Measurements from ENCODE around the gene VPS26B. TPM values are rescaled to one million over a fixed set of nuclear protein-coding genes. Genes with fewer than 3 reads are reported as not detected.
"Not testable (repeated sequence)": the region's sequence is repeated elsewhere in the genome, so short reads cannot be mapped to it uniquely, and the experiment has no call there.

VPS26B gene
- total RNA-seq, 2 donors from 2014 or later = 36.6 to 40.7 TPM

DNA sequence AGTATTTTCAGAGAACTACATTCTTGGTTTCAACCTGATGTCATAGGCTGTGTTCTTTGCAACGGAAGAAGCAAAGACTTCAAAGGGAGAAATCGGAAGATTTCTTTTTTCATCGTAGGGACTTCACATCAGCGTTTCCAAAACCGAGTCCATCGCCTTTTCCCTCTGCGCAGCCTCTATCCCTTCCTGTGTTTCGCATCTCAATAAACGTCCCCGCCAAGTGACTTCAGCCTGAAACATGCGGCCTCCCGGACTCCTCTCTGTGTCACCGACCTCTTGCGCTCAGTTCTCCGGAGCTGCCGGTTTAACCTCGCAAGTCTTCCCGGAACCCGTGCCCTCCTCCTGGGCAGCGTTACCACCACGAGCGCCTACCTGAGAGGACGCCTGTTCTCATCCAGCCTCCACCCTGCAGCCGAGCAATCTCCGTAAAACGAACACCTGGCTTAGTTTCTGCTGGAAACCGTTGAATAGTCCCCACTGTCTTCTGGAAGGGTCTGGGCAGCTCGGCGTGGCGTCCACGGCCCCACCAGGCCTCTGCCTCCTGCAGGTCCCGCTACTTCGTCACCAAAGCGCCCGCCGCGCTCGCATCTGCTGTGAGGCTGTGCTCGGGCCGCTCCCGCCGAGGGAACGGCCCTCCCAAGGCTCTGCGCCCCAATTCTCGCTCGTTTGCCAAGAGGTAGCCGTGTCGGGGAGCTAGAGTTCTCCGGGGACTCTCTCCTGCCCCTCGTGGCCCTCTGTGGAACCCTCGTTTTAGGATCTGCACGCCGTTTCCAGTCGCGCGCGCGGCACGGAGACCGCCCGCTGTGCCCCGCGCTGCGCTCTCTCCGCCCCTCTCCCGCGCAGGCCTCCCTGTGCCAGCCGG, 51.3 kb downstream of the VPS26B start, which contains the start of gene GLB1L3:
Gene GLB1L3, plus strand, starts transcription at position 846 of the 862 bp plus-strand sequence. CDS start 362 bp downstream, outside the sequence.
- peaks cover 21% of the 10 kb centered on the region for H3K4me1 Mint-ChIP-seq
- peak within 1 kb of the TSS; percentile 93 for H3K27ac Mint-ChIP-seq
- H3K4me3 Mint-ChIP-seq = peak within 1 kb of the TSS; percentile 97
- no peaks in the 10 kb centered on the region for H3K27me3 Mint-ChIP-seq
- H3K36me3 Mint-ChIP-seq (ENCODE audit: low read depth) = no peaks in the 10 kb centered on the region
- ATAC-seq (replicated peaks) = peak; percentile 79
- no peaks in the 10 kb centered on the region for H3K9me3 Mint-ChIP-seq

DNA sequence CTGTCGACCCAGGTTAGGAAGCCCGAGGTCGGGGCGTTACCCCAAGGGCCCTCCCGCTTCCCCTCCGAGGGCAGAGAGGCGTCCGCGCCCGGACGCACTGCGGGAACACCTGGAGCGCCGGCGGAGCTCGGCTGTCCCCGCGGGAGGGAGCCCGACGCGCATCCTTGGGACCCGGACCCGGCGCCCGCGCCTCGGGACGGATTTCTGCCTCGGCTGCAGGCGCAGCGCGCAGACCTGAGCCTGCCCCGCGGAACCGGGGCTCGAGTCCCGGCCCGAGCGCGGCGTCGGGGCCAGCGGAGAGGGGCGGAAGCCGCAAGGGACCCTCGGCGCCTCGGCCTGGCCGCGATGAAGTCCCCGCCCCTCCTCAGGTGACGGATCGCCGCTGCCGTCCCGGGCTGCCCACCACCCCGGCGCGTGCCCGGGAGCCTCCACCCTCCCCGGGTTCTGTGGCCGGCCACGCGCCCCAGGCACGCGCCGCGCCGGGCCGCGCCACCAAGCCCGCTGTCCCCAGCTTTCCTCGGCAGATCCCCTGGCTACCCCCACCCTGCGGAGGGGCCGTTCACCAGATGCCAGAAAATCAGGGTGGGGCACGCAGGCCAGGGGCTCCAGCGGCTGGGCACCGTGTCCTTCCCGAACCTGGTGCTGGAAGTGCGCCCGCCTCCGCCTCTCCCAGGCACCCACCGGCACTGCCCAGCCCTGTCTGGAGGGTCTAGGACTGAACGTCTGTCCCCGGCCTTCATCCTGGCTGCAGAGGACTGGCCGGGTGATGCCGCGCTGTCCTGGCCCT, 52.1 kb downstream of the VPS26B start:
- Mint-ChIP-seq H3K36me3 (ENCODE audit: low read depth) (no peaks in the 10 kb centered on the region), H3K4me1 (peaks cover 15% of the 10 kb centered on the region), H3K27ac (peak overlapping the region; percentile 93), H3K4me3 (peak overlapping the region; percentile 97), H3K9me3 (no peaks in the 10 kb centered on the region), H3K27me3 (no peaks in the 10 kb centered on the region)
- peak; percentile 31 for ATAC-seq (replicated peaks)

DNA sequence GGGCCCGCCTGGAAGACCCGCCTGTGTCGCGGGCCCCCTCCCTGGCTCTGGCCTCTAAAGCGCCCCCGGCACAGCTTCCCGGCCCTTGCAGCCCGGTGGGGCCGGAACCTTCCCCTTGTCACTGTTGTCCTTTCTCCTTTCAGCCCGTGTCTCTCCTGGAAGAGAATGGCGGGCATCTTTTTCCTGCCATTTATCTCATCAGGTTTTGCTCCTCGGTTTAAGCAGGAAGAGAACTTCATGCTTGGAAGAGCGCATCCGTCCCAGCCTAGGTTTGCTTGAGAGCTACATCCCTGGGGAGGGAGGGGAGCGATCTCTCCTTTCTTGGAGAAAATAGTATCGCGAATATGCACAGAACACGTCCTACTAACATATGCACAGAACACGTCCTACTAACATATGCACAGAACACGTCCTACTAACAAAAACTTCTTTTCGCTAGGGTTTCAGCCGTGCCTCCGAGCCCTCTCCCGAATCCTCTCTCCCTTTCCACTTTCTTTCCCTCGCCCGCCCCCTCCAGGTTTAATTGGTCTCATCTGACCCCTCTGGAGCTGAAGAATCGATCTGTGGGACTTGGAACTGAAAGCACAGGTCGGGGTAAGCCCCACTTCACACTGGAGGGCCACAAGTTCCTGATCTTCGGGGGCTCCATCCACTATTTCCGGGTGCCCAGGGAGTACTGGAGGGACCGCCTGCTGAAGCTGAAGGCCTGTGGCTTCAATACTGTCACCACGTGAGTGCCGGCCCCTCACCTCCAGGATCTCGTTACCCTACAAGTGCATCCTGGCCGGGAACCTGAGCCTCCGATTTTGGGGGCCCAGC, 52.9 kb downstream of the VPS26B start:
- H3K4me3 Mint-ChIP-seq = peak overlapping the region; percentile 85

DNA sequence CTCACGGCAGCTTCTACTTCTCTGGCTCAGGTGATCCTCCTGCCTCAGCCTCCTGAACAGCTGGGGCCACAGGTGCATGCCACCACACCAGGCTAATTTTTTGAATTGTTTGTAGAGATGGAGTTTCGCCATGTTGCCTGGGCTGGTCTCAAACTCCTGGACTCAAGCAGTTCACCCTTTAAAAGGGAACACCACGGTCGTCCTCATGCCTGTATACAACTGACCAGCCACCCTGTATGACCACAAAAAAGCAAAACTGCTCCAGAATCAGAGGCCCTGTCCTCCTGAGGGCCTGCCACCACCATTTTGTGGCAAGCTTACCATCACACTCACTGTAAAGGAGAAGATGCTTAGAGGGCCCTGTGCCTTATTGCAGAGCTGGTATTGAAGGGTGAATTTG, 53.9 kb downstream of the VPS26B start:
- no peak for ATAC-seq (replicated peaks)
- Mint-ChIP-seq H3K27me3 (no peaks in the 10 kb centered on the region), H3K9me3 (no peaks in the 10 kb centered on the region), H3K27ac (no peak overlapping the region), H3K4me3 (no peak overlapping the region), H3K4me1 (peaks cover 14% of the 10 kb centered on the region), H3K36me3 (ENCODE audit: low read depth) (no peaks in the 10 kb centered on the region)

More for the DNA sequence above, 52.9 kb downstream of the VPS26B start:
- Mint-ChIP-seq H3K27me3 (no peaks in the 10 kb centered on the region), H3K36me3 (ENCODE audit: low read depth) (no peaks in the 10 kb centered on the region), H3K27ac (peak overlapping the region; percentile 83), H3K9me3 (no peaks in the 10 kb centered on the region), H3K4me1 (peaks cover 14% of the 10 kb centered on the region)
- ATAC-seq (replicated peaks) = no peak

DNA sequence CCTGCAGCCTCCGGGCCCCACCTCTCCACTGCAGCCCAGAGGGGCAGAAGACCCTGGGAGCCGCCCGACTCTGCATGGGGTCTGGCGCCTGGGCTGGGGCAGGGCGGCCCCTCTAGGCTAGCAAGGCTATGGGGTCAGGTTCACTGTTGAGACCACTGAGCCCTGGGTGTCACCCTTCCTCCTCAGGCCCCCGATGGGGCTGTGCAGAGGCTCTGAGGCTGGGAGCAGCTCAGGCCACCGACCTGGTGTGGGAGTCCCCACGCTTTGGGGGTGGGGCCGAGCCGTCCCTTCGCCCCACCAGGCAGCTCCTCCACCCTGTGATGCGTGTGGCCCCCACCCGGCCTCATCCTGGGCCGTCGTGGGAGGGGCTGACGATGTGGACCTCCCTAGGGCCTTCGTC, 57.2 kb downstream of the VPS26B start:
- H3K4me1 Mint-ChIP-seq; ATAC-seq (replicated peaks); H3K27ac Mint-ChIP-seq: not testable (repeated sequence)

DNA sequence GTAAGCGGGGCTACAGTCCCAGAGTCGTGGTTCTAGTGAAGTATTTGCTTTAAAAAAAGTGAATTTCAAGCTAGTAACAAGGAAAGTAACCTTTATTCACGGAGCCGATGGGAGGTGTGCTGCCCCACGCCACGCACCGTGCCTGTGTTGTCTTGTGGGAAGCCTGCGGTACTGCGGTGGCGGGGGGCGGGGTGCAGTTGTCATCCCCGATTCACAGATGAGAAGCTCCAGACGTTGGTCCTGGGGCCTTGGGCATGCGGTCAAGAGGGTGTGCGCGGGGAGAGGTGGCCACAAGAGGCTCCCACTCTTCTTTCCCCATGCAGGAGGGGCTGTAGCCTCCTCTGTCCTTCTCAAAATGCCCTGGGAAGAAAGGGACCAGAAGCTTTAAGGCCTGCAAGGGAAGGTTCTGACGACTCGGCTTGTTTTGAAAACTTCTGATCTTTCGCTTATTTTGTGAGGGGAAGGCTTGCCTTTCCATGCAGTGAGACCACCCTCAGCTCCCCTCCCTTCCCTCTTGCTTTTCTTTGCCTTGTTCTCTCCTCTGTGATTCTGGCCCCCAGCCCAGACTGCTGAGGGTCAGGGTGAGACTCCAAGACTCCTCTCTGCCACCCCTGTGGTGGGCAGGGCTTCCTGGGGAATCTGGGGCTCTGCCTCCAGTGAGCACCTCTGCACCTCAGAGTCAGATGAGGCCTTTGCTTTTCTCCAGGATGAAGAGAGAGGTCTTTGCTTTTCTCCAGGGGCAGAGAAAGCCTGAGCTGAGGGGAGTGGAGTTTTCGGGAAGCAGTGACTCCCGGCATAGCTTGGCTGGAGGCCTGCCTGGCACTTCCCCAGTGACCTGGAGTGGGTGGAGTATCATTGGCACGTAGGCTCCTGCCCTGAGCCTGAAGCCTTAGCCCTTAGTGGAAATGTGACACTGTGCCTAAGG, 57.9 kb downstream of the VPS26B start:
- H3K9me3 Mint-ChIP-seq = no peaks in the 10 kb centered on the region
- no peak overlapping the region for H3K4me3 Mint-ChIP-seq
- peaks cover under 1% of the 10 kb centered on the region for H3K4me1 Mint-ChIP-seq
- H3K27ac Mint-ChIP-seq = no peak overlapping the region
- no peak for ATAC-seq (replicated peaks)
- H3K27me3 Mint-ChIP-seq = no peaks in the 10 kb centered on the region
- H3K36me3 Mint-ChIP-seq (ENCODE audit: low read depth) = no peaks in the 10 kb centered on the region

More for the DNA sequence above, 57.2 kb downstream of the VPS26B start:
- H3K36me3 Mint-ChIP-seq (ENCODE audit: low read depth); H3K27me3 Mint-ChIP-seq; H3K4me3 Mint-ChIP-seq; H3K9me3 Mint-ChIP-seq: not testable (repeated sequence)

DNA sequence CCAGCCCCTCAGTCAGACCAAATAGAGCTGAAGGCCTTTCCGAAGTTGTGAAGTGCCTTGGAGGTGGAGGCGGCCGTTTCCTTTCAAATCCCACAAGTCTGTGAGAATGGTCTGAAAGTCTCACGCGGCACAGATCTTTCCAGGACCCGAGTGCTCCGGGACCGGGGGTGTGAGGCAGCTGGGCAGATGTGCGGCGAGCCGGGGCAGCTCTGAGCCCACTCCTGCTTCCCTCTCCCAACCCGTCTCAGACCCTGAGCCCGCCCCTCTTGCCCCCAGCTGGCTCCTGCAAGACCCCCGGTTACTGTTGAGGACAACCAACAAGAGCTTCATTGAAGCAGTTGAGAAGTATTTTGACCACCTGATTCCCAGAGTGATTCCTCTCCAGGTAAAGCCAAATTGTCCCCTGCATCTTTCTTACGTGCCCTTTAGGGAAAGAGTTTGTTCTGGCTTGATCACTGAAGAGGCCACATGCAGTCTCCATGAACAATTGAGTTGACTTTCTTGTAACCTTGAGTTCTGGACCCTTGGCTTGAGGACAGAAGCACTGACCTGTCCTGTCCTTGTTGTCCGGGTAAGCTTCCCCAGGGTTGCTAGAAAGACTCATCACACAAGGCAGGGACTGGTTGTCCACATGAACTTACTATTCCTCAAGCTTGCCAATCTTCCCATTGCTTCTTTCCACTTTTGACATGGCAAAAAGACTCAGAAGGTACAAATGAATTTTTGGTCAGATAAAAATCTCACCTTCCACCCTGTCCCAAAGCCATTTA, 59.2 kb downstream of the VPS26B start:
- H3K27ac Mint-ChIP-seq = no peak overlapping the region
- no peaks in the 10 kb centered on the region for H3K36me3 Mint-ChIP-seq (ENCODE audit: low read depth)
- H3K4me3 Mint-ChIP-seq = no peak overlapping the region
- ATAC-seq (replicated peaks) = no peak
- no peaks in the 10 kb centered on the region for H3K27me3 Mint-ChIP-seq
- no peaks in the 10 kb centered on the region for H3K9me3 Mint-ChIP-seq
- H3K4me1 Mint-ChIP-seq = no peaks in the 10 kb centered on the region

DNA sequence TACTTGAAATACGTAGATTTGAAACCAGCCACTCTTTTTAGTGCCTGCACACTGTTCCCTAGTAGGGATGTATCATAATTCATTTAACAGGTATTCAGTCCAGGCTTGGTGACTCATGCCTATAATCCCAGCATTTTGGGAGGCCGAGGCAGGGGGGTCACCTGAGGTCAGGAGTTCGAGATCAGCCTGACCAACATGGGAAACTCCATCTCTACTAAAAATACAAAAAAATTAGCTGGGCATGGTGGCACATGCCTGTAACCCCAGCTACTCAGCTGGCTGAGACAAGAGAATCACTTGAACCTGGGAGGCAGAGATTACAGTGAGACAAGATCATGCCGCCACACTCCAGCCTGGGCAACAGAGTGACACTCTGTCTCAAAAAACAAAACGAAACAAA, 59.9 kb downstream of the VPS26B start:
- not testable (repeated sequence) for H3K27ac Mint-ChIP-seq; ATAC-seq (replicated peaks); H3K36me3 Mint-ChIP-seq (ENCODE audit: low read depth); H3K9me3 Mint-ChIP-seq; H3K4me3 Mint-ChIP-seq; H3K4me1 Mint-ChIP-seq; H3K27me3 Mint-ChIP-seq

DNA sequence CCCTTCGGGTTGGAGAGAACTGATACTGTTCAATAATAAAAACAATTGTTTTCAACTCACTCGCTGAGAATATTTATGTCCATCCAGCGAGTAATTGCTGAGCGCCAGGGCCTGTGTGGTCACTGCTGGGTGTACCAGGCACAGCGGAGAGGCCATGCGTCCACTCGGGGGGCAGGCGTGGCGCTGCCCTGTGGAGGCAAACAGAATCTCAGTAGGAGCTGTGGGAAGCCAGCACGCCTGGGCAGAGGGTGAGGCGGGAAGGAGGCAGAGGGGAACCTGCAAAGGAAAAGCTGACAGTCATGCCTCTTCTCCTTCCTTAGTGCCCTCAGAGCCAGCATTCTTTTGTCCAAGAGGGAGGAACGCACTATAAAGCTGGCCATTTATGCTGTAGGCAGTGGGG, 63.1 kb downstream of the VPS26B start:
- H3K4me3 Mint-ChIP-seq = no peak overlapping the region
- no peak for ATAC-seq (replicated peaks)
- H3K9me3 Mint-ChIP-seq = no peaks in the 10 kb centered on the region
- no peaks in the 10 kb centered on the region for H3K4me1 Mint-ChIP-seq
- no peaks in the 10 kb centered on the region for H3K36me3 Mint-ChIP-seq (ENCODE audit: low read depth)
- no peak overlapping the region for H3K27ac Mint-ChIP-seq
- H3K27me3 Mint-ChIP-seq = no peaks in the 10 kb centered on the region

DNA sequence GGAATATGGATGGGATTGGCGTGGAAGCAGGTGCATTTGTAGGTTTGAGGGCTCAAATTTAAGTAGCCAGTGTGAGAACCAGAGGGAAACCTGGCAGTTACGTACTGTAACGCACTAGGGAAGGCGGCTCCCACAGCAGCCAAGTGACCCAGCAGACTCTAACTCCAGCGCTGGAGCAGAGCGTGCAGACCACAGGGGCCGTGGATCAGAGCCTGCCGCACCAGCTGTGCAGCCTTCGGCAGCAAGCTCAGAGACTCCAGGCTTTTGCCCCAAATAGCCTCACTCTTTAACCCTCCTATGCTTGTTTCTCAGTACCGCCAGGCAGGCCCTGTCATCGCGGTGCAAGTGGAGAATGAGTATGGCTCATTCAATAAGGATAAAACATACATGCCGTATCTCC, 64.0 kb downstream of the VPS26B start:
- H3K4me3 Mint-ChIP-seq = no peak overlapping the region
- no peaks in the 10 kb centered on the region for H3K9me3 Mint-ChIP-seq
- no peaks in the 10 kb centered on the region for H3K4me1 Mint-ChIP-seq
- H3K27me3 Mint-ChIP-seq = no peaks in the 10 kb centered on the region
- H3K27ac Mint-ChIP-seq = no peak overlapping the region
- ATAC-seq (replicated peaks) = no peak
- no peaks in the 10 kb centered on the region for H3K36me3 Mint-ChIP-seq (ENCODE audit: low read depth)

DNA sequence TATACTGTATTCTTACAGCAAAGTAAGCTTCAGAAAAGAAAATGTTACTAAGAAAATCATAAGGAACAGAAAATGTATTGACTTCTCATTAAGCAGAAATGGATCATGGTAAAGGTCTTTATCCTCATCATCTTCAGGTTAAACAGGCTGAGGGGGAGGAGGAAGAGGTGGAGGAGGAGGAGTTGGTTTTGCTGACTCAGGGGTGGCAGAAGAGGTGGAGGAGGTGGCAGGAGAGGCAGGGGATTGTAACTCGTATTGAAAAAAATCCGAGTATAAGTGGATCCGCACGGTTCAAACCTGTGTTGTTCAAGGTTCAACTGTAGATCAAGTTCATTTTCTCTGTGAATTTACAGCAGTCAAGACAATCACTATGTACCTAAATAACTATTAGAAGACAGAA, 64.7 kb downstream of the VPS26B start:
- Mint-ChIP-seq H3K27me3 (no peaks in the 10 kb centered on the region), H3K4me3 (no peak overlapping the region), H3K4me1 (no peaks in the 10 kb centered on the region), H3K36me3 (ENCODE audit: low read depth) (no peaks in the 10 kb centered on the region), H3K9me3 (no peaks in the 10 kb centered on the region), H3K27ac (no peak overlapping the region)
- ATAC-seq (replicated peaks) = no peak

DNA sequence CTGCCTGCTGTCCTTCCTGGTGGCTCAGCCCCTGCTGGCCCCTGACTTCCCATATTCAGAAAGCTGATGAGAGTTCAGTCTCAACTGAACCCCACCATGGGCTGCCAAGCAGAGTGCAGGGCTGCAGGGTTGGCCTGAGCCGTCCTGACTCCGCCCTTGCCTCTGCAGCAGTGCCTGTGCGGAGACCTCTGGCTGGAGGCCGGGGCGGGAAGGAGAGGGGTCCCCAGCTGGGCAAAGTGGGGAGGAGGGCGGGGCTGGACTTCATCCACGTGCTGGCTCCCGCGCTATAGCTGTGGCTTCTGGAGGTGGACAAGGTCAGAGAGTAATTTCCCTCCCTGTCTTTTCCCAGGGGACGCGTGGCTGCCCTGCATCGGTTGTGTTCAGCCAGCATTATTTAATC, 65.3 kb downstream of the VPS26B start:
- Mint-ChIP-seq H3K9me3 (no peaks in the 10 kb centered on the region), H3K4me1 (no peaks in the 10 kb centered on the region), H3K27ac (no peak overlapping the region), H3K27me3 (no peaks in the 10 kb centered on the region), H3K36me3 (ENCODE audit: low read depth) (peaks cover 5% of the 10 kb centered on the region), H3K4me3 (no peak overlapping the region)
- ATAC-seq (replicated peaks) = no peak

DNA sequence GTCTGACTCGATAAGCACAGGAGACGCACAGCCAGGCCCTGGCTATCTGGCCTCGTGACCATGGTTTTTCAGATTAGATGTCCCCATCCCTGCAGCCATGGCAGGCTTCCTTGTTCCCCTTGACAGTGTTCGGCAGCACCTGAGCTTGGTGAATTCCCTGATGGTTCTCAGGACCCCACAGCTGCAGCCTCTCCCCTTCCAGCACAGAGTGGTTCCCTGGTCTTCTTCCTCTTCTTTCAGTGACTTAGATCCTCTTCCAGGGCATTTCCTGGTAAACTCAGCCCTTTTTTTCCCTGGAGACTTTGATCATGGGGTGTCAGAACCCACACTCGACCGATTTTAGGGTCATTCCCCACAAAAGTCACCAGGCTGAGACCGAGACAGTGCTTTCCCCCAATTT, 66.2 kb downstream of the VPS26B start:
- Mint-ChIP-seq H3K36me3 (ENCODE audit: low read depth) (peaks cover 5% of the 10 kb centered on the region), H3K27me3 (no peaks in the 10 kb centered on the region)
- ATAC-seq (replicated peaks) = no peak

More for the DNA sequence above, 66.2 kb downstream of the VPS26B start:
- H3K27ac Mint-ChIP-seq = no peak overlapping the region
- H3K4me1 Mint-ChIP-seq = no peaks in the 10 kb centered on the region
- no peaks in the 10 kb centered on the region for H3K9me3 Mint-ChIP-seq
- no peak overlapping the region for H3K4me3 Mint-ChIP-seq

Data from activated T-helper 17 cell treated with anti-CD3 and anti-CD28 coated beads, Interleukin-2, amount 50 U/mL, for 72 hours (primary cell).